Adrenal gland (tissue), 5 donors: ENCODE data around the gene KRTAP1-3.

ENCODE experiments used
- CTCF ChIP-seq, 6 experiments: fragments of 450-650 bp in 4 of 6; fragments of 200-600 bp in 2 of 6; sonication (generic) in 1 of 6; IDR thresholded peaks; 1 replicate in 5 of 6; 2 replicates in 1 of 6; pipeline versions ENCODE4 v1.5.1 to v1.8.0; 2016 to 2021; ENCODE audit warnings: antibody characterized with exemption in 6 of 6, mild to moderate bottlenecking in 2 of 6, moderate library complexity in 1 of 6
- POLR2A ChIP-seq, 2 donors: fragments of 450-650 bp; IDR thresholded peaks; one replicate each; pipeline ENCODE4 v1.6.1; 2017; ENCODE audit warnings: antibody characterized with exemption in 2 of 2, mild to moderate bottlenecking in 2 of 2, moderate library complexity in 1 of 2
- donor health status: DM: no; HTN: no; CAD: no.

GRCh38 chr17:40993839-40994238, 40.8 kb downstream of the KRTAP1-3 start, which contains the start of gene KRTAP3-3:
- TF ChIP-seq CTCF (IDR thresholded peaks at IDR 0.05), result no peak
- TF ChIP-seq POLR2A (IDR thresholded peaks at IDR 0.05), result no peak
